T-cell (primary cell): ENCODE measurements around the gene LSM4. TPM values are rescaled to one million over a fixed set of nuclear protein-coding genes. Genes with fewer than 3 reads are reported as not detected.

Source experiments
- ATAC-seq, 4 experiments: fragments of 200-7000 bp in 3 of 4; fragments of 150-1000 bp in 1 of 4; cut with Tn5 transposase; replicated peaks in 1 of 4; 1 replicate in 3 of 4; 2 replicates in 1 of 4; pipeline ENCODE4 v1.10.0; 2021; ENCODE audit warnings: moderate library complexity in 3 of 4, mild to moderate bottlenecking in 2 of 4, moderate number of reproducible peaks in 1 of 4
- CTCF ChIA-PET, 2 donors: fragments of 300-600 bp; sonication (Branson Sonifier 250); formaldehyde crosslinking; loops; one replicate each; lab custom pipeline; 2022; ENCODE audit warnings: antibody characterized with exemption in 2 of 2; lab: Charles Lee
- POLR2A ChIA-PET, 2 donors: fragments of 300-600 bp; sonication (Branson Sonifier 250); formaldehyde crosslinking; loops; one replicate each; lab custom pipeline; 2022; ENCODE audit warnings: antibody characterized with exemption in 2 of 2; lab: Charles Lee
- DNase-seq, 35 experiments: peaks; one replicate each; pipeline versions ENCODE4 v3.0.0 to v3.0.0-alpha.2; 2013 to 2023
- H3K27ac ChIP-seq: one replicate; pipeline ENCODE4 v1.5.1; 2013; ENCODE audit warnings: low read length
- H3K27me3 ChIP-seq, 2 experiments: replicated peaks in 1 of 2; 1 replicate in 1 of 2; 2 replicates in 1 of 2; pipeline versions ENCODE4 v1.6.1 to v1.7.0; 2013; ENCODE audit warnings: low read length in 1 of 2, mixed read lengths in 1 of 2; ENCODE audit not compliant: control insufficient read depth in 2 of 2, insufficient read depth in 2 of 2; ENCODE audit errors: extremely low read depth in 1 of 2
- H3K36me3 ChIP-seq, 2 donors: 1 replicate in 1 of 2; 2 replicates in 1 of 2; pipeline versions ENCODE4 v1.6.1 to v1.7.0; 2013; ENCODE audit warnings: low read length in 1 of 2; ENCODE audit not compliant: control insufficient read depth in 2 of 2, insufficient read depth in 1 of 2; ENCODE audit errors: extremely low read depth in 1 of 2
- H3K4me1 ChIP-seq, 2 experiments: 1 replicate in 1 of 2; 2 replicates in 1 of 2; pipeline versions ENCODE4 v1.6.1 to v1.7.0; 2013; ENCODE audit warnings: low read length in 2 of 2, mixed read lengths in 1 of 2; ENCODE audit not compliant: insufficient read depth in 2 of 2, control insufficient read depth in 1 of 2; ENCODE audit errors: extremely low read depth in 1 of 2
- H3K4me3 ChIP-seq, 2 donors: 1 replicate in 1 of 2; 2 replicates in 1 of 2; pipeline versions ENCODE4 v1.5.1 to v1.7.0; 2013; ENCODE audit warnings: mild to moderate bottlenecking in 2 of 2, low read length in 1 of 2, moderate library complexity in 1 of 2; ENCODE audit not compliant: control insufficient read depth in 1 of 2; ENCODE audit errors: extremely low read depth in 1 of 2
- H3K9me3 ChIP-seq: 2 replicates; pipeline ENCODE4 v1.7.0; 2013
- H3K27ac Mint-ChIP-seq, 2 donors: one replicate each; pipeline ENCODE4 v1.8.0; 2020 to 2021; ENCODE audit warnings: mild to moderate bottlenecking in 2 of 2, mixed read lengths in 2 of 2
- H3K27me3 Mint-ChIP-seq, 2 donors: one replicate each; pipeline ENCODE4 v1.8.0; 2021 to 2022; ENCODE audit warnings: mixed read lengths in 2 of 2
- H3K36me3 Mint-ChIP-seq: one replicate; pipeline ENCODE4 v1.8.0; 2021; ENCODE audit warnings: mixed read lengths
- H3K4me1 Mint-ChIP-seq, 3 donors: one replicate each; pipeline ENCODE4 v1.8.0; 2020 to 2022; ENCODE audit warnings: mixed read lengths in 3 of 3, mild to moderate bottlenecking in 1 of 3
- H3K4me3 Mint-ChIP-seq, 3 donors: one replicate each; pipeline ENCODE4 v1.8.0; 2020 to 2022; ENCODE audit warnings: mild to moderate bottlenecking in 3 of 3, mixed read lengths in 3 of 3, moderate library complexity in 3 of 3
- H3K9me3 Mint-ChIP-seq, 3 donors: one replicate each; pipeline ENCODE4 v1.8.0; 2020 to 2022; ENCODE audit warnings: mixed read lengths in 3 of 3
- WGBS: methylation state at CpG from one replicate; pipeline ENCODE4 v1.1.5; 2013; ENCODE audit warnings: missing lambda C conversion rate; ENCODE audit not compliant: insufficient coverage; 5-methylcytosine and 5-hydroxymethylcytosine counted together
- total RNA-seq, 35 experiments: library from RNA in 6 of 35; stranded (reverse) in 6 of 35; fragments of 120-200 nt in 1 of 35; gene quantifications; one replicate each; pipeline versions ENCODE4 v1.2.1 to v1.2.4 and lab custom pipeline; 2013 to 2026

Gene LSM4
- total RNA-seq, 5 donors from 2014 or later (not counting 1 experiment from before 2014, with no cell fraction given), result 58.5 to 82.7 (median 69.1) TPM

DNA sequence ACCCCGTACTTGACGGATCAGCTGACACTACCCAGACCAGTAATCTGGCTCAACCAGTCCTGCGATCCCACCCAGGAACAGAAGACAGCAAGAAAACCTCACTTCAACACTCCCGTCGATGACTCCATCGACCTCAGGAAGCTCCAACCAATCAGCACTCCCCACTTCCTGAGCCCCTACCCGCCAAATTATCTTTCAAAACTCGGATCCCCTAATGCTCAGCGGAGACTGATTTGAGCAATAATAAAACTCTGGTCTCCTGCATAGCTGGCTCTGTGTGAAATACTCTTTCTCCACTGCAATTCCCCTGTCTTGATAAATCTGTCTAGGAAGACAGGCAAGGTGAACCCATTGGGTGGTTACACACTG, 1.2 kb downstream of the LSM4 start:
- Mint-ChIP-seq H3K27ac (peak overlapping the region; percentile 95 to 98), H3K27me3 (no peaks in the 10 kb centered on the region), H3K9me3 (no peaks in the 10 kb centered on the region), H3K36me3 (no peaks in the 10 kb centered on the region), H3K4me1 (peaks cover 58 to 63% (median 60%) of the 10 kb centered on the region in 3 donors), H3K4me3 (peak overlapping the region; percentile 80 to 86 (median 82))
- ChIA-PET CTCF (interaction anchor here in 1 of 2 donors (0.6 to 2.8 kb wide), 6 partner anchors 15 to 66 kb away, joined by 3 to 34 read pairs (median 8); partner anchors contain the start of gene JUND), POLR2A (interaction anchor here (0.5 to 3.0 kb wide), 5 partner anchors 17 to 586 kb away, joined by 3 to 67 read pairs (median 3); partner anchors contain the start of gene JUND (in 2 of the 2))
- Histone ChIP-seq H3K4me1 (peaks cover 37 to 74% of the 10 kb centered on the region in 2 experiments), H3K27me3 (no peaks in the 10 kb centered on the region), H3K4me3 (peak overlapping the region; percentile 84 to 93), H3K9me3 (no peaks in the 10 kb centered on the region), H3K27ac (peak overlapping the region; percentile 75), H3K36me3 (peaks cover 0 to 10% of the 10 kb centered on the region in 2 donors)
- ATAC-seq (no peak), DNase-seq (peak in 1 of 35 experiments; percentile 43)
- WGBS, result 18% methylated on average over 7 of the region's 9 CpGs

DNA sequence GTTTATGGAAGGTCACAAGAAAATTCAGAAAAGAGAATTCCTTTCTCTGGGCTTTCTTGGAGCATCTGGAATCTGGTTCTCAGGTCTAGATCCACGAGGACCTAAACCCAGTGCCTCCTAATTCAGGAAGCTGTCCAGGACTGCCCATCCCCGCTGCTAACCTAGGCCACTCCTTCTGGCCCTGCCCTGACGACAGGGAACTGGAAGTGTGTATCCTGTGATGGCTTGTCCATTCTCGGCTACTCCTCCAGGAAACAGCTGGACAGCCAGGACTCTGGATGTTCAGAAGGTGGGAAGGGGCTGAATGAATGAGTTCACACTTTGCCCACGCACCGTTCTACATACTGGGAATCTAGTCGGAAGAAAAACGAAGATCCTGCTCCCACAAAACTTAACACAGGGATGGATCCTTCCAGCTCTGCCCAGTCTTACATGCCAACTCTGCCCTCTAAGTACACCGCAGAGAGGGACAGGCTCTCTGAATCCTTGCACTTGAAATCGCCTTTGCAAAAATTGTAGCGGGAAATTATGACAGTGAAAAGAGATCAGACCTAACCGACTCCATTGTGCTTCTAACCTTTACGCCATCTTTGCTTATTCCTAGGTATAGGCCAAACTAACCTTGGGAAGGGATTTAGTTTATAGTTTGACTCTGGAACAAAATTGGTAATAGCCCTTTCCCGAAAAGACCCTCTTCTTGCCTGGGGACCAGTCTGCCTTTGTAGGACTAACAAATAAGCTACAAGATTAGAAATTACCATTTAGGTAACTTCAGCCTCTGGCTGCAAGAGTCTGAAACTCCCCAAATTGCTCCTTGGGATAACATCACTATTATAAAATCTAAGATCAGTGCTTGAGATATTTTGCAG, 1.8 kb downstream of the LSM4 start:
- H3K36me3 Mint-ChIP-seq, result no peaks in the 10 kb centered on the region
- peaks cover 60 to 63% (median 62%) of the 10 kb centered on the region in 3 donors for H3K4me1 Mint-ChIP-seq
- H3K4me3 Mint-ChIP-seq, result peak overlapping the region; percentile 80 to 86 (median 82)
- Histone ChIP-seq H3K27me3 (no peaks in the 10 kb centered on the region), H3K9me3 (no peaks in the 10 kb centered on the region), H3K36me3 (peaks cover 0 to 10% of the 10 kb centered on the region in 2 donors), H3K4me1 (peaks cover 37 to 78% of the 10 kb centered on the region in 2 experiments), H3K4me3 (no peak overlapping the region), H3K27ac (peak overlapping the region; percentile 75)
- 100% methylated on average over 2 of the region's 14 CpGs for WGBS
- CTCF ChIA-PET, result interaction anchor here (0.6 to 2.8 kb wide), 6 partner anchors 14 to 65 kb away, joined by 3 to 34 read pairs (median 8); partner anchors contain the start of gene JUND (in 1 of the 2)
- DNase-seq, result no peak
- H3K9me3 Mint-ChIP-seq, result no peaks in the 10 kb centered on the region
- peak overlapping the region; percentile 95 to 98 for H3K27ac Mint-ChIP-seq
- POLR2A ChIA-PET, result interaction anchor here (0.6 to 3.0 kb wide), 4 partner anchors 16 to 48 kb away, joined by 3 to 67 read pairs (median 10); partner anchors contain the start of gene JUND (in 2 of the 2)
- no peak for ATAC-seq
- no peaks in the 10 kb centered on the region for H3K27me3 Mint-ChIP-seq

DNA sequence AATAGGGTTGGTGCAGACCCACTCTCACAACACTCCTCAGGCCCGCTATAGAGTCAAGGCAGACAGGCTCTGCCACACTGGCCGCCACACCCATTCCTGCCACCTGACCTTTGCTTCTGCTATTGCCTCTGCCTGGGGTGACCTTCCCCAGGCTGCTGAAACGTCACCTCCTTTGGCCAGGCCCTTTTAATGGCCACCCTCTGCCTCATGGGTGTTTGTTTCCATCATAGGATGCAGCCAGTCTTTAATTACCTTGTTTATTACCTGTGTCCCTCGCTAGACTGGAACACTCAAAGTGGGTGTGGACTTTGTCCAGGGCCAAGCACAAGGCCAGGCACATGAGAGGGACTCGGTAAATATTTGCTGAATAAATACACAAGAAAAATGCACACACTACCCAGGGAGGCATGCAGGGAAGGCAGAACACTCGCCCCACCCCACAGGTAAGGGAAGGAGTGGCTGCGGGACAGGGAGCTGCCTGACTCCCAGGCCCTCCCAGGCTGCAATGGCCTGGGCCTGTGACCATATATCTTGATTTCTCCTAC, 3.2 kb downstream of the LSM4 start:
- H3K9me3 ChIP-seq, result no peaks in the 10 kb centered on the region
- peak overlapping the region; percentile 94 to 95 for H3K27ac Mint-ChIP-seq
- H3K4me3 Mint-ChIP-seq, result peak overlapping the region in 2 of 3 donors; percentile 4 to 86
- ChIA-PET CTCF (no interaction called here), POLR2A (no interaction called here)
- H3K4me1 ChIP-seq, result peaks cover 37 to 78% of the 10 kb centered on the region in 2 experiments
- peak overlapping the region; percentile 47 for H3K27ac ChIP-seq
- WGBS, result 74% methylated on average over 3 of the region's 7 CpGs
- H3K4me1 Mint-ChIP-seq, result peaks cover 60 to 69% (median 68%) of the 10 kb centered on the region in 3 donors
- H3K27me3 ChIP-seq, result no peaks in the 10 kb centered on the region
- no peaks in the 10 kb centered on the region for H3K9me3 Mint-ChIP-seq
- no peak for DNase-seq
- no peak overlapping the region for H3K4me3 ChIP-seq
- no peak for ATAC-seq
- no peaks in the 10 kb centered on the region for H3K27me3 Mint-ChIP-seq
- peaks cover 3 to 14% of the 10 kb centered on the region in 2 donors for H3K36me3 ChIP-seq
- peaks cover 3% of the 10 kb centered on the region for H3K36me3 Mint-ChIP-seq

DNA sequence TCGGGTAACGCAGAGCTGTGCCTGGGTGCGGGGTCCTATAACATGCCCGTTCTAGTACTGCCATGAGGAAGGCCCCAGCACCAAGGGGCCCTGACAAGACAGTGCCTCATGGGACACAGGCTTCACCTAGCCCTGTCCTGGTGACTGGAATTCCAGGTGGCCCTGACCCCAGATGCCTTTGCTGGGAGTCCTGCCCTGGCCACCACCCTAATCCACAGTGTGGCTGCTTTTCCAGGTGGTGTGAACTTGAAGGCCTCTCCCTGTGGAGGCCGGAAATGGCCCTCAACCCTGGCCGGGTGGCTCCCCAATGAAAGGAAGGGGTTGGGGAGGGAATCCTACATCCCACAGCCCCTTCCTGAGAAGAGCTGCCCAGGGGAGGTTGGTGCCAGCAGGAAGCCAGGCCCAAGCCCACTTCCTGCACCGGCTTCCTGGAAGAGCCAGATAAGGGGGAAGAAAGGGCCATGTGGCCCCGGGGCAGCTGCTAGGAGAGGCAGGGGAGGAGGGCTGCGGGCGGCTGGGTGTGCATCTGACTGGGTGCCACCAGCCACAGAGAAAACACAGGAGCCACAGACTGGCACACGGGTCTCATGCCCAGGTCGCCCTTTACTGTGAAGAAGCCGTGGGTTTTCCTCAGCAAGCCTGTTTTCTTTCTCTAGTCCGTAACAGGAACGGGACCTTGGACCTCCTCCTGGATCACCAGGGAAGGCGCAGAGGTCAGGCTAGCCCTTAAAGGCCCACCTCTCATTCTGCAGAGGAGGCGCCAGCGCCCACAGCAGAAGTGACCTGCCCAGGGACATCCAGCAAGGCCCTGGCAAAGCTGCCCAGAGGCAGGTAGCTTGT, 4.7 kb downstream of the LSM4 start:
- ATAC-seq (peak; percentile 44 to 67 (median 53)), DNase-seq (peak in 24 of 35 experiments; percentile 22 to 66 (median 46))
- ChIA-PET POLR2A (interaction anchor here (0.6 to 1.6 kb wide), 4 partner anchors 26 to 39 kb away, joined by 3 to 13 read pairs (median 6); partner anchors contain the start of gene JUND (in 2 of the 2)), CTCF (no interaction called here)
- peak overlapping the region; percentile 95 for H3K27ac Mint-ChIP-seq
- Histone ChIP-seq H3K27me3 (no peaks in the 10 kb centered on the region), H3K27ac (peak overlapping the region; percentile 91), H3K9me3 (no peaks in the 10 kb centered on the region), H3K4me1 (peaks cover 28 to 65% of the 10 kb centered on the region in 2 experiments), H3K4me3 (peak overlapping the region; percentile 15 to 52), H3K36me3 (peaks cover 4 to 23% of the 10 kb centered on the region in 2 donors)
- 21% methylated on average over 13 of the region's 18 CpGs for WGBS
- peaks cover 6% of the 10 kb centered on the region for H3K36me3 Mint-ChIP-seq
- peaks cover 55 to 60% (median 57%) of the 10 kb centered on the region in 3 donors for H3K4me1 Mint-ChIP-seq
- peak overlapping the region; percentile 62 to 86 (median 64) for H3K4me3 Mint-ChIP-seq
- H3K9me3 Mint-ChIP-seq, result no peaks in the 10 kb centered on the region
- no peaks in the 10 kb centered on the region for H3K27me3 Mint-ChIP-seq

DNA sequence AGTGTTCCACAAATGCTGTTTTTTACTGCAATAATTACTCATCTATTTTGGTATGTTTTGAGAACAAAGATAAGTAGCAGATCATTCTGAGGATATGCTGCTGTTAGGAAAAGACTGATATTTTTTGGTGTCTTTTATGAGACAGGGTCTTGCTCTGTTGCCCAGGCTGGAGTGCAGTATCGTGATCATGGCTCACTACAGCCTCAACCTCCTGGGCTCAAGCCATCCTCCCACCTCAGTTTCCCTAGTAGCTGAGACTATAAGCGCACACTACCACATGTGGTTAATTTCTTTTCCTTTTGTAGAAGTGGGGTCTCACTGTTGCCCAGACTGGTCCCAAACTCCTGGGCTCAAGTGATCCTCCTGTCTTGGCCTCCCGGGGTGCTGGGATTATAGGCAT, 9.5 kb downstream of the LSM4 start:
- H3K4me1 Mint-ChIP-seq, result peaks cover 15 to 32% (median 18%) of the 10 kb centered on the region in 3 donors
- CTCF ChIA-PET, result no interaction called here

More for the DNA sequence above, 9.5 kb downstream of the LSM4 start:
- H3K27me3 Mint-ChIP-seq, result no peaks in the 10 kb centered on the region
- POLR2A ChIA-PET, result interaction anchor here in 1 of 2 donors (0.6 kb wide), 1 partner anchor 220 kb away, joined by 3 read pairs; no protein-coding TSS in a partner anchor
- no CpG with 5 or more reads among the region's 3 CpGs for WGBS
- no peaks in the 10 kb centered on the region for H3K9me3 ChIP-seq
- no peaks in the 10 kb centered on the region for H3K9me3 Mint-ChIP-seq
- no peak overlapping the region for H3K27ac Mint-ChIP-seq
- peaks cover 6 to 50% of the 10 kb centered on the region in 2 experiments for H3K4me1 ChIP-seq
- DNase-seq (no peak), ATAC-seq (no peak)
- H3K4me3 Mint-ChIP-seq, result no peak overlapping the region
- peaks cover 9% of the 10 kb centered on the region for H3K36me3 Mint-ChIP-seq
- peaks cover 12 to 40% of the 10 kb centered on the region in 2 donors for H3K36me3 ChIP-seq
- H3K27ac ChIP-seq, result no peak overlapping the region
- H3K27me3 ChIP-seq, result no peaks in the 10 kb centered on the region
- no peak overlapping the region for H3K4me3 ChIP-seq
